ENCODE measurements around the gene NFYC. TPM values are rescaled to one million over a fixed set of nuclear protein-coding genes. Genes with fewer than 3 reads are reported as not detected.

The NFYC gene
- total and polyA plus RNA-seq, 2 of the 8 experiments (the other 6 are each of a cell fraction or from before 2014, with no cell fraction given), result 54.1 to 124 TPM

- no peak overlapping the region for H2BK5ac ChIP-seq (ENCODE audit: low read depth, low read length)
- no peak overlapping the region for H2AK5ac ChIP-seq (ENCODE audit: low read depth, low read length)
- no peak overlapping the region for H3K18ac ChIP-seq (ENCODE audit: extremely low read depth, low read length)
- no peak overlapping the region for H2BK120ac ChIP-seq (replicated peaks; ENCODE audit: low read depth, low read length)
- no peak overlapping the region for H3K4ac ChIP-seq (replicated peaks; ENCODE audit: insufficient read length, low read depth, low read length)
- H3K23ac ChIP-seq (ENCODE audit: insufficient read length), result no peak overlapping the region
- CTCF ChIA-PET (ENCODE audit: partially characterized antibody), result no interaction called here
- H3K27me3 ChIP-seq (replicated peaks in 1 of 4; ENCODE audit: control insufficient read depth in 3 of 4, extremely low read depth in 1 of 4, insufficient read depth in 3 of 4, low read length in 3 of 4), result no peaks in the 10 kb centered on the region
- no peaks in the 10 kb centered on the region for H3K4me1 ChIP-seq (replicated peaks in 1 of 4; ENCODE audit: control insufficient read depth in 3 of 4, insufficient read depth in 4 of 4, low read length in 3 of 4)
- no peak overlapping the region for H4K5ac ChIP-seq (ENCODE audit: insufficient read length, low read depth, low read length)
- H3K56ac ChIP-seq (replicated peaks; ENCODE audit: insufficient read length, low read depth, low read length), result no peak overlapping the region
- H3K79me2 ChIP-seq (ENCODE audit: control insufficient read depth in 1 of 2, insufficient read depth in 2 of 2, low read length in 2 of 2), result peaks cover 0 to 17% of the 10 kb centered on the region in 2 experiments; a peak in 1 of 4 replicates
- no peak overlapping the region for H4K8ac ChIP-seq (ENCODE audit: extremely low read depth, insufficient read depth, low read length)
- no peak overlapping the region for H4K91ac ChIP-seq (replicated peaks; ENCODE audit: insufficient read length, low read length)
- no peak overlapping the region for H2AFZ ChIP-seq (ENCODE audit: low read length)
- H3K14ac ChIP-seq (ENCODE audit: insufficient read length), result no peak overlapping the region
- DNase-seq (ENCODE audit: low read depth in 1 of 2, low spot score in 2 of 2) (no peak), FAIRE-seq (no peak)
- no peak overlapping the region for H3K4me3 ChIP-seq (ENCODE audit: extremely low read depth in 1 of 4, insufficient read depth in 2 of 4, low read depth in 3 of 4, low read length in 4 of 4)
- POLR2A ChIA-PET (ENCODE audit: partially characterized antibody), result interaction anchor here (0.6 to 1.3 kb wide), 2 partner anchors 48 to 50 kb away, joined by 3 to 4 read pairs; no protein-coding TSS in a partner anchor
- 93% methylated on average over 7 of the region's 7 CpGs; no CpG with 5 or more reads in 1 of the 2 experiments for WGBS, 2 experiments (ENCODE audit: extremely low coverage in 1 of 2, insufficient coverage in 1 of 2, insufficient read length in 1 of 2, insufficient replicate concordance in 2 of 2, low coverage in 1 of 2, low lambda C conversion rate in 2 of 2, missing lambda C conversion rate in 1 of 2)
- no peak overlapping the region for H2BK15ac ChIP-seq (ENCODE audit: low read length)
- no peaks in the 10 kb centered on the region for H3K23me2 ChIP-seq (ENCODE audit: low read depth, low read length)
- no peak overlapping the region for H3K27ac ChIP-seq (ENCODE audit: low read depth, low read length)
- H3K9ac ChIP-seq (replicated peaks in 1 of 4; ENCODE audit: extremely low read depth in 1 of 4, low read depth in 3 of 4, low read length in 3 of 4), result no peak overlapping the region
- H3K79me1 ChIP-seq (ENCODE audit: low read depth, low read length), result peaks cover 7% of the 10 kb centered on the region; the same call in 1 of the 2 replicates
- H4K20me1 ChIP-seq (replicated peaks in 1 of 2; ENCODE audit: control insufficient read depth in 1 of 2, insufficient read depth in 2 of 2, low read length in 2 of 2), result peaks cover 5 to 6% of the 10 kb centered on the region in 2 experiments
- no peaks in the 10 kb centered on the region for H3K9me3 ChIP-seq (ENCODE audit: insufficient read depth in 2 of 2, low read depth in 1 of 2, low read length in 1 of 2)
- no peak overlapping the region for H2BK20ac ChIP-seq (ENCODE audit: low read length)
- no peak overlapping the region for H3K4me2 ChIP-seq (ENCODE audit: insufficient read depth in 1 of 2, low read depth in 2 of 2, low read length in 2 of 2)
- H3K36me3 ChIP-seq (ENCODE audit: control insufficient read depth in 2 of 4, insufficient read depth in 4 of 4, low read length in 3 of 4), result peaks cover 0 to 51% (median 16%) of the 10 kb centered on the region in 4 experiments; a peak in 6 of 8 replicates
- H2BK12ac ChIP-seq (ENCODE audit: low read depth, low read length), result no peak overlapping the region
- TF ChIP-seq MAX (IDR thresholded peaks at IDR 0.05) (no peak), ATF2 (IDR thresholded peaks at IDR 0.05; ENCODE audit: low read length) (no peak), NRF1 (IDR thresholded peaks at IDR 0.05; ENCODE audit: low read depth, low read length) (no peak), RXRA (IDR thresholded peaks at IDR 0.05; ENCODE audit: insufficient read depth, low read depth, low read length) (no peak), CHD1 (IDR thresholded peaks at IDR 0.05; ENCODE audit: low read depth, low read length) (no peak), CHD2 (IDR thresholded peaks at IDR 0.05; ENCODE audit: low read length) (no peak), POLR2A (IDR thresholded peaks at IDR 0.05; ENCODE audit: control extremely low read depth in 1 of 2, low read depth in 2 of 2, low read length in 2 of 2) (no peak), SIN3A (conservative IDR thresholded peaks at IDR 0.05 in 1 of 2, IDR thresholded peaks at IDR 0.05 in 1 of 2; ENCODE audit: low read depth in 1 of 2, low read length in 2 of 2) (no peak), RBBP5 (IDR thresholded peaks at IDR 0.05; ENCODE audit: borderline replicate concordance, low read depth, low read length) (no peak), SP1 (IDR thresholded peaks at IDR 0.05; ENCODE audit: low read depth, low read length) (no peak), CBX5 (IDR thresholded peaks at IDR 0.05; ENCODE audit: low read depth, low read length) (no peak)
Observed at GRCh38 chr1:40740997-40741736, 49.7 kb downstream of the NFYC start.
